Measurements from ENCODE around the gene IPO9.

GRCh38 chr1:201890223-201890622 lies 61.3 kb downstream of the IPO9 start:
- no peak for TF ChIP-seq POLR2A (IDR thresholded peaks at IDR 0.05)
- no peak for TF ChIP-seq CTCF (IDR thresholded peaks at IDR 0.05)
